Naive B cell (primary cell): ENCODE data around the gene DYRK1B. TPM values are rescaled to one million over a fixed set of nuclear protein-coding genes. Genes with fewer than 3 reads are reported as not detected.
"Not testable (repeated sequence)": the region's sequence is repeated elsewhere in the genome, so short reads cannot be mapped to it uniquely, and the experiment has no call there.

Experiments used
- ATAC-seq, 2 donors: fragments of 150-1000 bp; cut with Tn5 transposase; 2 replicates each; pipeline ENCODE4 v1.10.0; 2021; ENCODE audit warnings: low read depth in 2 of 2, mild to moderate bottlenecking in 2 of 2, moderate library complexity in 2 of 2
- DNase-seq: peaks from one replicate; pipeline ENCODE4 v3.0.0; 2022
- H3K27ac Mint-ChIP-seq, 6 donors: one replicate each; pipeline ENCODE4 v1.8.0; 2020 to 2022; ENCODE audit warnings: mild to moderate bottlenecking in 6 of 6, mixed read lengths in 6 of 6, moderate library complexity in 5 of 6, inconsistent platforms in 2 of 6
- H3K27me3 Mint-ChIP-seq, 3 donors: one replicate each; pipeline ENCODE4 v1.8.0; 2021 to 2022; ENCODE audit warnings: mixed read lengths in 3 of 3, mild to moderate bottlenecking in 1 of 3
- H3K36me3 Mint-ChIP-seq, 2 donors: one replicate each; pipeline ENCODE4 v1.8.0; 2020 to 2022; ENCODE audit warnings: mixed read lengths in 2 of 2, inconsistent platforms in 1 of 2, mild to moderate bottlenecking in 1 of 2
- H3K4me1 Mint-ChIP-seq, 3 donors: one replicate each; pipeline ENCODE4 v1.8.0; 2020 to 2022; ENCODE audit warnings: mixed read lengths in 3 of 3, inconsistent platforms in 1 of 3, mild to moderate bottlenecking in 1 of 3, moderate library complexity in 1 of 3
- H3K4me3 Mint-ChIP-seq, 8 donors: one replicate each; pipeline ENCODE4 v1.8.0; 2020 to 2022; ENCODE audit warnings: mild to moderate bottlenecking in 8 of 8, mixed read lengths in 8 of 8, moderate library complexity in 8 of 8, inconsistent platforms in 2 of 8
- H3K9me3 Mint-ChIP-seq, 7 donors: one replicate each; pipeline ENCODE4 v1.8.0; 2020 to 2022; ENCODE audit warnings: mixed read lengths in 7 of 7, mild to moderate bottlenecking in 5 of 7, inconsistent platforms in 2 of 7, moderate library complexity in 1 of 7
- polyA plus RNA-seq, 6 donors: library from polyadenylated mRNA; unstranded; fragments of 300-500 nt; fragmentation: Illumina TruSeq; gene quantifications; one replicate each; pipeline ENCODE4 v1.2.3, GENCODE V29; 2021; ENCODE audit warnings: low read depth in 6 of 6

The DYRK1B gene
- polyA plus RNA-seq, 6 donors from 2014 or later, result 8.8 to 15.9 (median 10.5) TPM

DNA sequence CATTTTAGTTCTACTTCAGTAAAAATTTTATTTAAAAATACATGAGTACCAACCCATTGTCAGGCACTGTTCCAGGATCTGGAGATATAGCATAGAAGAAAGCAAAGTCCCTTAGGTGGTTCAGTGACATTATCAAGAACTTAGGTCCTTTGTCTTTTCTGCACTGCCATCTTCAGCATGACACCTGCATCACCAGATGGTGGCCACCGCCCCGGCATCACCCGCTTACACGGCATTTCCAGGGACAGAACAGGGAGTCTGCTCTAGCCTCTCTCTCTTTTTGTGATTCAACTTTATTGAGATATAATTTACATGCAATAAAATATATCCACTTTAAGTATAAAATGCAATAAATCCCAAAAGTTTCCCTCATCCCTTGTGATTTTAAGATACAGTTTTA is 23.5 kb downstream of the DYRK1B start:
- ATAC-seq, result no peak
- no peak for DNase-seq
- Mint-ChIP-seq H3K27me3 (peaks cover under 1 to 9% (median 8%) of the 10 kb centered on the region in 3 donors), H3K9me3 (no peaks in the 10 kb centered on the region), H3K27ac (no peak overlapping the region), H3K4me3 (no peak overlapping the region), H3K4me1 (peaks cover 0 to 2% (median 0%) of the 10 kb centered on the region in 3 donors), H3K36me3 (no peaks in the 10 kb centered on the region)

DNA sequence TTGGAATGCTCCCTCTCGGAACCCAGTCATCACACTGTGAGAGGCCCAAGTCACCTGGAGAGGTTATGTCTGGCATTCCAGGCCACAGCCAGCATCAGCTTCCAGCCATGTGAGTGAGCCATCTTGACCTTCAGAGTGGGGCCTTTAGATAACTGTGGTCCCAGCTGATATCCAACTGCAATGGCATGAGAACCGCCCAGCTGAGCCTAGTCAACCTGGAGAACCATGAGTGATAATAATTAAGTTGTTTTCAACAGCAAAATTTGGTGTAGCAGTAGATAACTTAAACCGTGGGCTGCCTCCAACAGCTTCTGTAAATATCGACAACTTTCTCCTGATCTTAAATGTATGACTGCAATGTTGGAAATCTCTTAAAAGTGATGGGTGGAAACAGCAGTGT is 24.6 kb downstream of the DYRK1B start:
- Mint-ChIP-seq H3K4me3 (no peak overlapping the region), H3K4me1 (peaks cover 0 to 2% (median 0%) of the 10 kb centered on the region in 3 donors), H3K27me3 (peaks cover 4 to 15% (median 13%) of the 10 kb centered on the region in 3 donors), H3K9me3 (no peaks in the 10 kb centered on the region), H3K36me3 (no peaks in the 10 kb centered on the region), H3K27ac (no peak overlapping the region)
- ATAC-seq (no peak), DNase-seq (no peak)

DNA sequence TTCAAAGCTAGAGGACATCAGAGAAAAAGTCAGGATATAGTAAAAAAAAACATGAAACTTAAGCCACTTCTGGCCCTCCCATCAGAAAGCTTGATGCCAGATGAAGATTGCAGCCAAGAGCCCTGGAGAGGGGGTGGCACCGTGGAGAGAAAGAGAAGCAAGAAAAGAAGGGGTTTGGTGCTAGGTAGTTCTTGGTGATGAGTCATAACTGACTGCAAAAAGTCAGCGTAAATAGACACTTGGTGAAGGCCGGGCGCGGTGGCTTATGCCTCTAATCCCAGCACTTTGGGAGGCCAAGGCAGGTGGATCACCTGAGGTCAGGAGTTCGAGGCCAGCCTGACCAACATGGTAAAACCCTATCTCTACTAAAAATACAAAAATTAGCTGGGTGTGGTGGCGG is 25.3 kb downstream of the DYRK1B start:
- H3K27ac Mint-ChIP-seq, result peak overlapping the region in 1 of 6 donors; percentile 15
- H3K9me3 Mint-ChIP-seq, H3K4me1 Mint-ChIP-seq, ATAC-seq, H3K36me3 Mint-ChIP-seq, DNase-seq, H3K4me3 Mint-ChIP-seq: not testable (repeated sequence)
- peaks cover 9 to 21% (median 20%) of the 10 kb centered on the region in 3 donors for H3K27me3 Mint-ChIP-seq

DNA sequence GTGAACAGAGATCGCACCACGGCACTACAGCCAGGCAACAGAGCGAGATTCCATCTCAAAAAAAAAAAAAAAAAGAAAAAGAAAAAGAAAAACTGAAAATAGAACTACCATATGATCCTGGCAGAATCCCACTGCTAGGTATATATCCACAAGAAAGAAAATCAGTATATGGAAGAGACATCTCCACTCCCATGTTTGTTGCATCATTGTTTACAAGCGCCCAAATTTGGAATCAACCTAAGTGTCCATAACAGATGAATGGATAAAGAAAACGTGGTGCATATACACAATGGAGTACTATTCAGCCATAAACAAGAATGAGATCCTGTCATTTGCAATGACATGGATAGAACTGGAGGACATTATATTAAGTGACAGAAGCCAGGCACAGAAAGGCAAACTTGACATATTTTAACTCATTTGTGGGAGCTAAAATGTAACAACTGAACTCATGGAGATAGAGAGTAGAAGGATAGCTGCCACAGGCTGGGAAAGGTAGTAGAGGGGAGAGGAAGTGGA is 26.1 kb downstream of the DYRK1B start:
- H3K27ac Mint-ChIP-seq, result no peak overlapping the region
- peaks cover 0 to 2% (median 0%) of the 10 kb centered on the region in 3 donors for H3K4me1 Mint-ChIP-seq
- ATAC-seq, result no peak
- H3K36me3 Mint-ChIP-seq, result no peaks in the 10 kb centered on the region
- H3K9me3 Mint-ChIP-seq, result no peaks in the 10 kb centered on the region
- H3K4me3 Mint-ChIP-seq, result peak overlapping the region in 1 of 8 donors; percentile 17
- no peak for DNase-seq
- H3K27me3 Mint-ChIP-seq, result peaks cover 9 to 28% (median 26%) of the 10 kb centered on the region in 3 donors

DNA sequence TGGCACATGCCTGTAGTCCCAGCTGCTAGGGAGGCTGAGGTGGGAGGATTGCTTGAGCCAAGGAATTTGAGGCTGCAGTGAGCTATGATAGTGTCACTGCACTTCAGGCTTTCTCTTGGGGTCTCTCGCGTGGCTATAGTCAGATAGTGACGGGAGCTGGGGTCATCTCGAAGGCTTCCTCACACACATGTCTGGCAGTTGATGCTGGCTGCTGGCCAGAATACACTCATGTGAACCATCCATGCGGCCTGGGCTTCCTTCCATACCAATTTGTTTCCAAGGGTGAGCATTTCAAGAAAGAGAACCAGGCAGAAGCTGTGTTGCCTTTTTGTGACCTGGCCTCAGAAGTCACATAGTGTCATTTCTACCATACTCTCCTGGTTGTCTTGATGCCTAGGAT is 28.9 kb downstream of the DYRK1B start:
- no peak for DNase-seq
- Mint-ChIP-seq H3K36me3 (no peaks in the 10 kb centered on the region), H3K4me3 (no peak overlapping the region), H3K27ac (no peak overlapping the region), H3K27me3 (peaks cover 19 to 48% (median 38%) of the 10 kb centered on the region in 3 donors), H3K9me3 (no peaks in the 10 kb centered on the region), H3K4me1 (no peaks in the 10 kb centered on the region)
- ATAC-seq, result no peak

DNA sequence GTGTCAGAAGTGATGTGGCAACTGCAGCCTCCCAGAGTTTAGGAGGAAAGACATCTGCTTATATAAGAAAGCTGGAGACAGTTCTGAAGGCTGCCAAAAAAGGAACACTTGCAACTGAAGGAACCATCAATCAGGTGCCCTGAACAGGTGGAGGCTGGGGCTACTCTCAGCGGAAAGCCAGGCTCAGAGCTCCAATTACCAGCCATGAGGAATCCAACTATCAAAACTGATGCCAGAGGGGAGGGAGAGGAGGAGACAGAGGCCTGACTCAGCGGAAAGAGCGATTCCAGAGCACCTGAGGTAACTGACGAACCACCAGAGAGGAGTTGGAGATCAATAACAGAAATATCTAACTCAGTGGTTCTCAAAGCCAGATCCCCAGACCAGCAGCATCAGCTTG is 31.0 kb downstream of the DYRK1B start:
- Mint-ChIP-seq H3K27ac (no peak overlapping the region), H3K9me3 (no peaks in the 10 kb centered on the region), H3K27me3 (peaks cover 19 to 48% (median 38%) of the 10 kb centered on the region in 3 donors), H3K36me3 (no peaks in the 10 kb centered on the region), H3K4me1 (no peaks in the 10 kb centered on the region), H3K4me3 (no peak overlapping the region)
- DNase-seq (no peak), ATAC-seq (no peak)

DNA sequence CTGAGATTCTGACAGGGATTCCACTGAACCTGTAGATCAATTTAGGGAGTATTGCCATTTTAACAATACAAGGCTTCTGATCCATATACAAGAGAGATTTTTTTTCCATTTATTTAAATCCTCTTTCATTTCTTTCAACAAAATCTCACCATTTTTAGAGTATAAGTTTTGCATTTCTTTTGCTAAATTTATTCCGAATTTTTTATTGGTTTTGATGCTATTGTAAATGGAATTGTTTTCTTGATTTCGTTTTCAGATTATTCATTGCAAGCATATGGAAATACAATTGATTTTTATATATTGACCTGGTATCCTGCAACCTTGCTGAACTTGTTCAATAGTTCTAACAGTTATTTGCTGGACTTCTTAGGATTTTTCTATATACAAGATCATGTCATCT is 36.9 kb downstream of the DYRK1B start:
- H3K9me3 Mint-ChIP-seq, result no peaks in the 10 kb centered on the region
- peaks cover 9 to 13% (median 13%) of the 10 kb centered on the region in 3 donors for H3K4me1 Mint-ChIP-seq
- ATAC-seq (no peak), DNase-seq (no peak)
- H3K27ac Mint-ChIP-seq, result no peak overlapping the region
- no peak overlapping the region for H3K4me3 Mint-ChIP-seq
- H3K36me3 Mint-ChIP-seq, result no peaks in the 10 kb centered on the region
- H3K27me3 Mint-ChIP-seq, result peaks cover 4 to 26% (median 24%) of the 10 kb centered on the region in 3 donors

DNA sequence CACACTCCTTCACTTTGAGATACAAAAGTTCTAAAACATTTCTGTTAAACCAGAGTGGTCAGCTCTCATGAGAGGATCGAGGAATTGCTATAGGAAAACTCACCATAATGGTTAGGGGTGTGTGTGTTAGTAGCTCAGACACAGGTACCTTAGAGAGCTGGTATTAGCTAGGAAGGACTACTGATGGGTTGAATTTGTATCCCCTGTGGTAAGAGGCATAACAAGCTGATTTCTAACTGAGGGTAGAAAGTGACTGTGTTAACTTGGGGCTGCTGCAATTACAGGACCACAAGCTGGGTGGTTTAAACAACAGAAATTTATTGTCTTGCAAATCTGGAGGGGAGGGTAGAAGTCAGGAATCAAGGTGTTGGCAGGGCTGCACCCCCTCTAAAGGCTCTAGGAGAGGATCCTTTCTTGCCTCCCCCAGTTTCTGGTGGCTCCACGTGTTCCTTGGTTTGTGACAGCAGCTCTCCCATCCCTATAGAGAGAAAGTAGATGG is 37.9 kb downstream of the DYRK1B start:
- H3K27me3 Mint-ChIP-seq, result peaks cover 0 to 19% (median 19%) of the 10 kb centered on the region in 3 donors
- ATAC-seq (no peak), DNase-seq (no peak)
- no peak overlapping the region for H3K27ac Mint-ChIP-seq
- H3K36me3 Mint-ChIP-seq, result no peaks in the 10 kb centered on the region
- H3K4me1 Mint-ChIP-seq, result peaks cover 9 to 13% (median 13%) of the 10 kb centered on the region in 3 donors
- H3K4me3 Mint-ChIP-seq, result no peak overlapping the region
- no peaks in the 10 kb centered on the region for H3K9me3 Mint-ChIP-seq

DNA sequence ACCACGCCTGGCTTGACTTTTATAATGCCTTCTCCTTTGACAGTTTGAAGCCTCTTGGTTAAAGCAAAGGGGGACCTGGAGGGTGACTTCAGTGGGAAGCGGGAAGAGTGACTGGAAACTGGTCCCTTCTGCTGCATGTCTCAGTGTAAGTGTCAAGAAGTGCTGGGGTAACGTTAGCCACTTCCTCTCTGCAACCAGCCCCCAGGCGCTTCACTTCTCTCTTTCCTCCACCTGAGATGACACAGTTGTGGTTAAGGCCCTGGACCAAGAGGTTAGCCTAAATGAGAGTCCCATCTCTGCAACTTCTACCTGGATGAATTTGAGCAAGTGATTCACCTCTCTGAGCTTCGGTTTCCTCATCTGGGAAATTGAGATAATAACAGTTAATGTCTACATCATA is 39.0 kb downstream of the DYRK1B start:
- Mint-ChIP-seq H3K4me1 (peaks cover 9 to 13% (median 13%) of the 10 kb centered on the region in 3 donors), H3K9me3 (no peaks in the 10 kb centered on the region), H3K4me3 (no peak overlapping the region), H3K36me3 (no peaks in the 10 kb centered on the region), H3K27me3 (peaks cover 0 to 18% (median 14%) of the 10 kb centered on the region in 3 donors), H3K27ac (no peak overlapping the region)
- DNase-seq, result no peak
- peak; percentile 26 for ATAC-seq

DNA sequence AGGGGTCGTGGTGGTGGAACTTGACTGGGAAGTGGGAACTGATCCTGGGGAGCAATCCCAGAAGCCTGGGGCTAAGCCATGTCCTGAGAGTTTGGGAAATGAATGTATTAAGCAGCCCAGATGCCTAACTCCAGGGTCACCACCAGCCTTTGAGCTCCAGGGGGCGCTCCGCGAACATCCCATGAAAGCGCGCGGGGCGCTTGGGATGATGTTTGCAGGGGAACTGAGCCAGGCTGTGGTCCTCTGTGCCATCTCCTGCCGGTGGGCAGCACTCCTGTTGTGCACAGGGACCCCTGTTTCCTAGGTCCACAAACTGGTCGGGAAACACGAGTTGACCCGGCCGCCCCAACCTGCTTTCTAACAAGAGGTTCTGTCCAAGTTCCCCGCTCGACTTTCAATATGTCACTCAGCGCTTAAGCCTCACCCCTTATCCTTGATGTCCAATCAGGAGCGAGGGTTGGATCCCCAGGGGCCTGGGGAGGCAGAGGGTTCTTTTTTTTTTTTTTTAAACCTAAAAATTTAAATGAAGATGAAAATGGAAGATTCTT is 40.9 kb downstream of the DYRK1B start:
- H3K4me3 Mint-ChIP-seq, result peak overlapping the region; percentile 70 to 90 (median 81)
- H3K27ac Mint-ChIP-seq, result peak overlapping the region in 1 of 6 donors; percentile 73
- H3K9me3 Mint-ChIP-seq, result peaks cover 2 to 12% (median 10%) of the 10 kb centered on the region in 7 donors
- H3K27me3 Mint-ChIP-seq, result peaks cover 3 to 18% (median 14%) of the 10 kb centered on the region in 3 donors
- H3K36me3 Mint-ChIP-seq, result peaks cover 0 to 4% of the 10 kb centered on the region in 2 donors
- DNase-seq (peak; percentile 78), ATAC-seq (peak; percentile 97 to 98)
- peaks cover 9 to 13% (median 13%) of the 10 kb centered on the region in 3 donors for H3K4me1 Mint-ChIP-seq

DNA sequence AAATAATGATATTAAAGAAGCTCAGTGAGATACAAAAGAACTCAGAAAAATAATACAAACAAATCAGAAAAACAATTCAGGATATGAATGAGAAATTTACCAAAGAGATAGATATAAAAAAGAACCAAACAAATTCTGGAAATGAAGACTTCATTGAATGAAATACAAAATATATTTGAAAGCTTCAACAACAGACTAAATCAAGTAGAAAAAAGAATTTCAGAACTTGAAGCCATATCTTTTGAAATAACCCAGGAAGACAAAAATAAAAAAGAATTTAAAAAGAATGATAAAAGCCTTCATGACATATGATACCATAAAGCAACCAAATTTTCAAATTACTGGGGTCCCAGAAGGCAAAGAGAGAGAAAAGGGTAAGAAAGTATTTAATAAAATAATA is 45.7 kb downstream of the DYRK1B start:
- Mint-ChIP-seq H3K9me3 (peaks cover 5 to 27% (median 16%) of the 10 kb centered on the region in 7 donors), H3K4me3 (no peak overlapping the region), H3K27ac (no peak overlapping the region), H3K36me3 (peaks cover 0 to 8% of the 10 kb centered on the region in 2 donors), H3K27me3 (peaks cover 15 to 30% (median 27%) of the 10 kb centered on the region in 3 donors), H3K4me1 (peaks cover 4 to 8% (median 7%) of the 10 kb centered on the region in 3 donors)
- DNase-seq (no peak), ATAC-seq (no peak)

DNA sequence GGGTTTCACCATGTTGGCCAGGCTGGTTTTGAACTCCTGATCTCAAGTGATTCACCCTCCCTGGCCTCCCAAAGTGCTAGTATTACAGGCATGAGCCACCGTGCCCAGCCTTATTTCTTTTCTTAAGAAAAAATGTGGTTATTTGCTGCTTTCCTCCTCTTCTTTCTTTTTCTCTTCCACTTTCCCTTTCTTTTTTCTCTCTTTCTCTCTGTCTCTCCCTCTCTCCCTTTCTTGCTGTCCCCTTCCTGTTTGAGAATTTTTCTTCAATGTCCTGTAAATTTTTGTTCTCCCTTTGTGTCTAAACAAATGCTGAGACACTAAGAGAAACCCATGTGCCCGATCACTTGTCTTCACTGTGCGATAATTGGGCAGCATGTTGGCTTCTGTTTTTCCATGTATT is 53.1 kb downstream of the DYRK1B start:
- H3K27ac Mint-ChIP-seq, result peak overlapping the region in 1 of 6 donors; percentile 69
- DNase-seq, result no peak
- ATAC-seq, result no peak
- H3K4me1 Mint-ChIP-seq, result no peaks in the 10 kb centered on the region
- no peak overlapping the region for H3K4me3 Mint-ChIP-seq
- H3K9me3 Mint-ChIP-seq, result peaks cover 0 to 3% (median 0%) of the 10 kb centered on the region in 7 donors
- H3K27me3 Mint-ChIP-seq, result peaks cover 40 to 72% (median 51%) of the 10 kb centered on the region in 3 donors
- no peaks in the 10 kb centered on the region for H3K36me3 Mint-ChIP-seq

DNA sequence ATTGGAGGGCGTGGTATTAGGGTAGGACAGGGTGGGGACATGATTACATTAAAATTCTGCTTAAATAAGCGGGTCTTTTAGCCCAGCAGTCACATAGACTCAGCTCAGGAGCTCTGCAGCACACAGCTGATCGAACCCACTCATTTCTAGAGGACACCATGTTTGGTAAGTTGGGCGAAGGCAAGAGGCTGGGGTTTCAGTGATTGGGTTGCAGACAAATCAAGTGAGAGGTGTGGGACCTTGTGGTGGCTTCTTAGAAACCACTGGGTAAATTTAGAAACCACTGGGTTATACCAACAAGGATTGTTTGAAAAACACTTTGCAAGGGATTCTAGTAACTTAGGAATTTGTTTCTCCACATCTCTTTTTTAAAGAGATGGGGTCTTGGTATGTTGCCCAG is 55.2 kb downstream of the DYRK1B start, which contains the start of gene LEUTX:
Gene LEUTX (plus strand): TSS at position 92 of the 400 bp plus-strand sequence. CDS start 67 bp downstream, at position 159.
- Mint-ChIP-seq H3K36me3 (no peaks in the 10 kb centered on the region), H3K4me3 (peak within 1 kb of the TSS in 1 of 8 donors; percentile 13), H3K9me3 (peaks cover 0 to 2% (median 0%) of the 10 kb centered on the region in 7 donors), H3K27ac (no peak within 1 kb of the TSS), H3K4me1 (no peaks in the 10 kb centered on the region), H3K27me3 (peaks cover 32 to 68% (median 39%) of the 10 kb centered on the region in 3 donors)
- no peak for DNase-seq
- no peak for ATAC-seq
